Measurements from ENCODE around the gene APCDD1. TPM values are rescaled to one million over a fixed set of nuclear protein-coding genes. Genes with fewer than 3 reads are reported as not detected.

APCDD1 gene
- total RNA-seq, 3 donors from 2014 or later (not counting 1 experiment from before 2014, with no cell fraction given), result 0.13 TPM; not detected in 2

DNA sequence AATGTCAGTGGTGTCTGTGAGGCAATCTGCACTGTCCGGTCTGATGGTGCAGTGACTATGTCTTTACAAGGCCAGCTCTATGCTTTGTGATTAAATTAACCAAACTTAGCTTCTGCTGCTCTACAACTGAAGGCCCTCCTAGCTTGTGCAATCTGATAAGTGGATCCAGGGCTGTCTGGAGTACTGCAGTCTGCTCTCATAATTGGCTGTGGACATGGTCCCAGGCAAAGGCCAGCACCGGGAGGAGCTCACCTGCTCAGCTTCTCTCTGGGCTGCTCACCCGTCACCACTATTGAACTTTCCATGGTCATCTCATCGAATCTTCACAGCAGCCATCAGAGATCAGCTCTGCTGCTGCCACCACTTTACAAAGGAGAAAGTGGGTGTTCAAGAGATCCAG, 13.0 kb upstream of the APCDD1 start:
- Mint-ChIP-seq H3K9me3 (no peaks in the 10 kb centered on the region), H3K4me3 (no peak overlapping the region), H3K27ac (no peak overlapping the region), H3K4me1 (no peaks in the 10 kb centered on the region), H3K27me3 (ENCODE audit: low read depth in 2 of 2) (peaks cover 7 to 10% of the 10 kb centered on the region in 2 donors), H3K36me3 (no peaks in the 10 kb centered on the region)
- H3K27ac ChIP-seq (ENCODE audit: low read length), result no peak overlapping the region
- intact Hi-C loops (cut with micrococcal nuclease), result no loop called here
- DNase-seq (no peak), ATAC-seq (no peak)
- WGBS (ENCODE audit: insufficient coverage), result 90% methylated on average over 4 of the region's 4 CpGs
- H3K9me3 ChIP-seq (ENCODE audit: control insufficient read depth, insufficient read depth, low read length), result no peaks in the 10 kb centered on the region
- H3K4me3 ChIP-seq (ENCODE audit: low read length), result no peak overlapping the region
- TF ChIP-seq, protein P1, sequence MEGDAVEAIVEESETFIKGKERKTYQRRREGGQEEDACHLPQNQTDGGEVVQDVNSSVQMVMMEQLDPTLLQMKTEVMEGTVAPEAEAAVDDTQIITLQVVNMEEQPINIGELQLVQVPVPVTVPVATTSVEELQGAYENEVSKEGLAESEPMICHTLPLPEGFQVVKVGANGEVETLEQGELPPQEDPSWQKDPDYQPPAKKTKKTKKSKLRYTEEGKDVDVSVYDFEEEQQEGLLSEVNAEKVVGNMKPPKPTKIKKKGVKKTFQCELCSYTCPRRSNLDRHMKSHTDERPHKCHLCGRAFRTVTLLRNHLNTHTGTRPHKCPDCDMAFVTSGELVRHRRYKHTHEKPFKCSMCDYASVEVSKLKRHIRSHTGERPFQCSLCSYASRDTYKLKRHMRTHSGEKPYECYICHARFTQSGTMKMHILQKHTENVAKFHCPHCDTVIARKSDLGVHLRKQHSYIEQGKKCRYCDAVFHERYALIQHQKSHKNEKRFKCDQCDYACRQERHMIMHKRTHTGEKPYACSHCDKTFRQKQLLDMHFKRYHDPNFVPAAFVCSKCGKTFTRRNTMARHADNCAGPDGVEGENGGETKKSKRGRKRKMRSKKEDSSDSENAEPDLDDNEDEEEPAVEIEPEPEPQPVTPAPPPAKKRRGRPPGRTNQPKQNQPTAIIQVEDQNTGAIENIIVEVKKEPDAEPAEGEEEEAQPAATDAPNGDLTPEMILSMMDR (IDR thresholded peaks at IDR 0.05), result no peak
- H3K36me3 ChIP-seq (ENCODE audit: control insufficient read depth, insufficient read depth, low read length), result no peaks in the 10 kb centered on the region
- no peaks in the 10 kb centered on the region for H3K27me3 ChIP-seq (ENCODE audit: control insufficient read depth, insufficient read depth, low read length)
- no peaks in the 10 kb centered on the region for H3K4me1 ChIP-seq (ENCODE audit: control insufficient read depth, insufficient read depth, low read length)

DNA sequence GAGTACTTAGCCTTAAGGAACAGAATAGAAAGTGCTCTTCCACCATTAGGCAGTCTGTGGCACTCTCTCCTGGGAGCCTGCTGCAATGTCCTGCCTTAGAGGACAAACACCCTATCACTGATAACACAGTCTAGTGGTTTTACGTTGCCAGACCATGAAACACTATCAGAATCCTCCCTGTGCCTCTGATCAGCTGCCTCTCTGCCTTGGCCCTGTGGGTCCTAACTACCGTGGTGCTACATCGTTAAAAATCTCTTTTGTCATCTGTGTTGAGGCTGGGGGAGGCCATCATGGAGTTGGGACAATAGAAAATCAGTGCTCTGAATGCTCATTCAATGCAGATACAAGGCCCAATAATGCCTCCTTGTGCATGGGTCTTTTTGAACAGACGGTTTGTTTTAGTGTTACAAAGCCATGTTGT, 11.9 kb upstream of the APCDD1 start:
- no peaks in the 10 kb centered on the region for H3K9me3 Mint-ChIP-seq
- H3K27ac ChIP-seq (ENCODE audit: low read length), result no peak overlapping the region
- H3K9me3 ChIP-seq (ENCODE audit: control insufficient read depth, insufficient read depth, low read length), result no peaks in the 10 kb centered on the region
- no peak for ATAC-seq
- H3K4me1 ChIP-seq (ENCODE audit: control insufficient read depth, insufficient read depth, low read length), result no peaks in the 10 kb centered on the region
- no peaks in the 10 kb centered on the region for H3K27me3 ChIP-seq (ENCODE audit: control insufficient read depth, insufficient read depth, low read length)
- no peaks in the 10 kb centered on the region for H3K36me3 Mint-ChIP-seq
- no peak for DNase-seq
- H3K36me3 ChIP-seq (ENCODE audit: control insufficient read depth, insufficient read depth, low read length), result no peaks in the 10 kb centered on the region
- H3K4me1 Mint-ChIP-seq, result no peaks in the 10 kb centered on the region
- intact Hi-C loops (cut with micrococcal nuclease), result no loop called here
- TF ChIP-seq, protein P1 (IDR thresholded peaks at IDR 0.05), result no peak
- no peak overlapping the region for H3K4me3 ChIP-seq (ENCODE audit: low read length)
- WGBS (ENCODE audit: insufficient coverage), result 86% methylated on average over 4 of the region's 4 CpGs
- no peak overlapping the region for H3K4me3 Mint-ChIP-seq
- peaks cover 2 to 20% of the 10 kb centered on the region in 2 donors for H3K27me3 Mint-ChIP-seq (ENCODE audit: low read depth in 2 of 2)
- H3K27ac Mint-ChIP-seq, result no peak overlapping the region

DNA sequence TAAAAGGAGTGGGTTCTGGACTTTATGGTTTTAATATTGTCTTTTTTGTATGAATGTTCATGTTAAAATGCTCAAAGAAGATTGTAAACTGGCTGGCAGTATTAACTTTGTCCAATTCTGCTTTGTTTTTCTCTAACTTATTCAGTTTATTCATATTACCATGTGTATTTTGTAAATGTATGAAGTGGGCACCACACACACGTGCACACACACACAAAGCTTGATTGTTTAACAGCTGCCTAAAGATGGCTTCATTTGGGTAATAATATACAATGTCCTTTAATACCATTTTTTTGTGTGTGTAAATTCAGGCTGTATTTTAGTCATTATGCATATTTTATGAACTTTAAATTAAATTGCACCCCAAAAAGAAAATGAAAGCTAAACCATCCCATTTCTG, 11.4 kb upstream of the APCDD1 start:
- TF ChIP-seq, protein P1 (IDR thresholded peaks at IDR 0.05), result no peak
- Mint-ChIP-seq H3K27me3 (ENCODE audit: low read depth in 2 of 2) (peaks cover 2 to 24% of the 10 kb centered on the region in 2 donors), H3K4me3 (no peak overlapping the region), H3K4me1 (no peaks in the 10 kb centered on the region), H3K36me3 (no peaks in the 10 kb centered on the region), H3K27ac (no peak overlapping the region), H3K9me3 (no peaks in the 10 kb centered on the region)
- Histone ChIP-seq H3K27ac (ENCODE audit: low read length) (no peak overlapping the region), H3K9me3 (ENCODE audit: control insufficient read depth, insufficient read depth, low read length) (no peaks in the 10 kb centered on the region), H3K27me3 (ENCODE audit: control insufficient read depth, insufficient read depth, low read length) (no peaks in the 10 kb centered on the region), H3K4me3 (ENCODE audit: low read length) (no peak overlapping the region), H3K36me3 (ENCODE audit: control insufficient read depth, insufficient read depth, low read length) (no peaks in the 10 kb centered on the region), H3K4me1 (ENCODE audit: control insufficient read depth, insufficient read depth, low read length) (no peaks in the 10 kb centered on the region)
- intact Hi-C loops (cut with micrococcal nuclease), result no loop called here
- WGBS (ENCODE audit: insufficient coverage), result no CpG with 5 or more reads among the region's 1 CpG
- DNase-seq, result no peak
- no peak for ATAC-seq

DNA sequence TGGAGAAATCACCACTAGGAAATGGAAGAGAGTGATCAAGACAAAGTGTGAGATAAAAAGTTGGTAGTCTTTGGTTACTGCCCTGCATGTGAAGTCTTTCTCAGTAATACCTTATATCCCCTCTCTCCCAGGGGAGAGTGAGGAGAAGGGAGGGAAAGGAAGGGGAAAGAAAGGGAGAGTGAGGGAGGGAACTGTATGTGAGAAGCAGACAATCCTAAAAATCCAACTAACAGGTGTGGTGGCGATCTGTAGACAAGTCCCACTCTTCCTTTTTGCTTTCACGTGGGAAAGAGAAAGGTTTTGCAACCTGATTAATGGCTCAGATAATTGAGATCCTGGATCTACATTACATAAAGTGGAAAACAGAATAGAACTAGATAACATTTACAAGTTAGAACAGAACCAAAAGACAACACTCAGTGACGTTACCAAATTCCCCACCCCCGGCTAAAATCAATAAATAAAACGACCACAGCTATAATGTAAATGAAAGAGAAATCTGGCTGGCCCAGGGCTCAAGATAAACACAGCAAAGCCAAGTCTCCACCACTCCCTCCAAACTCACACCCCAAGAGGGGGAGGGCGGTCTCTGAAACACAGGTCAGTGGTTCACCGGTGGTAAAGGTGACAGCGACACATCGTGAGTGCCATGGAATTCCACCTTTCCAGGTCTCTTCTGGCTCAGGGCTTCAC, 10.0 kb upstream of the APCDD1 start:
- WGBS (ENCODE audit: insufficient coverage), result 74% methylated on average over 5 of the region's 9 CpGs
- Histone ChIP-seq H3K9me3 (ENCODE audit: control insufficient read depth, insufficient read depth, low read length) (no peaks in the 10 kb centered on the region), H3K27ac (ENCODE audit: low read length) (no peak overlapping the region), H3K27me3 (ENCODE audit: control insufficient read depth, insufficient read depth, low read length) (no peaks in the 10 kb centered on the region), H3K36me3 (ENCODE audit: control insufficient read depth, insufficient read depth, low read length) (no peaks in the 10 kb centered on the region), H3K4me1 (ENCODE audit: control insufficient read depth, insufficient read depth, low read length) (no peaks in the 10 kb centered on the region), H3K4me3 (ENCODE audit: low read length) (no peak overlapping the region)
- ATAC-seq (no peak), DNase-seq (no peak)
- TF ChIP-seq, protein P1 (IDR thresholded peaks at IDR 0.05), result no peak
- Mint-ChIP-seq H3K27ac (no peak overlapping the region), H3K4me1 (no peaks in the 10 kb centered on the region), H3K9me3 (no peaks in the 10 kb centered on the region), H3K36me3 (no peaks in the 10 kb centered on the region), H3K27me3 (ENCODE audit: low read depth in 2 of 2) (peaks cover 2 to 38% of the 10 kb centered on the region in 2 donors), H3K4me3 (no peak overlapping the region)
- intact Hi-C loops (cut with micrococcal nuclease), result no loop called here

All from natural killer cell (primary cell).